GM20431 (cell line): ENCODE measurements around the gene ANKRD13C.

ENCODE experiments used
- in situ Hi-C: fragments of 300-500 bp; cut with MseI, MboI; formaldehyde crosslinking; loops from one replicate; pipeline ENCODE4 v1.15.0; 2020; ENCODE audit warnings: low sequenced_read_pairs; ENCODE audit not compliant: unreplicated experiment

Gene ANKRD13C

DNA sequence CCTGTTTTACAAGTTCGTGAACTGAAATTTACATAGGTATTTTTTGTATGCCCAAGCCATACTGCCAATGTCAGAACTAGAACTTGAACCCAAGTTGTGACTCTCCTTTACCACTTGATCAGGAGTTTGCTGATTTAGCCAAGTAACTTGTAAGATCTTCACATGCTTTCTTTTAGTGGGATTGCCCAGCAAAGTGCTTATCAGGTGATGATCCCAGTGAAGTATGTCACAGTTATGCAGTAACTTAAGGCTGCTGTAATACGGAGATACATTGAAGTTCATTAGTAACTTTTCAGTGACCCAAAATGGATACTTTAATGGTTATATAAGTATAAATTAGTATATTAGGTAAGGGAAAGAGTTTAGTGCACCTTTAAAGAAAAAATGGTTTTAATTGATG, 129.6 kb downstream of the ANKRD13C start:
- in situ Hi-C loops: no loop called here

- in situ Hi-C loops: no loop called here
Observed at GRCh38 chr1:70222716-70223235, 131.7 kb downstream of the ANKRD13C start.

DNA sequence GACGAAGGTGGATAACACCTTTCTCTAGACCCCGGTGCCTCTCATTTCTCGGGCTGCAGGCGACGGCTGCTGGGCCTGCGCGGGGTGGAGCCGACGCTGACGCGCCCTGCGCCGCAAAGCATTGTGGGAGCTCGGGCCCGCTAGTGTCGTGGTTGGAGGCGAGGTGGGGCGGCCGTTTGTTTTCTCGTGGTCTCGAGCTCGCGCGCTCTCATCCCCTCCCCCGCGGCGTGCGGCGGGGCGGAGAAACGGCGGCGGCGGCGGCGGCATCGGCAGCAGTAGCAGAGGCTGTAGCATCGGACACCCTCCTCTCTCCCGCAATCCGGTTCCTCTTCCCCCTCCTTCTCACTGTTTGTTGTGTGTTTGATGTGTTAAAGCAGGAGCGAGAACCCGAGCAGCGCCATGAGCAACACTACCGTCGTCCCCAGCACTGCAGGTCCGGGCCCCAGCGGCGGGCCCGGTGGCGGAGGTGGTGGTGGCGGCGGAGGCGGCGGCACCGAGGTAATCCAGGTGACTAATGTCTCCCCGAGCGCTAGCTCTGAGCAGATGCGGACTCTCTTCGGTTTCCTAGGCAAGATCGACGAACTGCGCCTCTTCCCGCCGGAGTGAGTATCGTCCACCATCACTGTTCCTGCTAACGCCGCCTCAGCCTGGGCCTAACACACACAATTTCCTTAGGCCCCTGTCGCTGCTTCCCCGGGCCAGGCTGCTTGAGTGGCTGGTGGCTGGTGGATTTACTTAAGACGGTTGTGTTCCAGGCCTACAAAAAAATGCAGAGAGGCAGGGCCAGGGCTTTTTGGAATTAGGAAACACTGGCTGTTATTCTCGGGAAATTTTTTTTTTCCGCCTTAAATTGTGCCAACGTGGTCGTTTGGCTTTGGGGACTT, 133.0 kb downstream of the ANKRD13C start, which contains the start of gene SRSF11:
Gene SRSF11, plus strand, starts transcription at position 143 of the 884 bp plus-strand sequence. Its CDS starts 257 bp downstream, at position 400.
- in situ Hi-C loops: no loop called here

DNA sequence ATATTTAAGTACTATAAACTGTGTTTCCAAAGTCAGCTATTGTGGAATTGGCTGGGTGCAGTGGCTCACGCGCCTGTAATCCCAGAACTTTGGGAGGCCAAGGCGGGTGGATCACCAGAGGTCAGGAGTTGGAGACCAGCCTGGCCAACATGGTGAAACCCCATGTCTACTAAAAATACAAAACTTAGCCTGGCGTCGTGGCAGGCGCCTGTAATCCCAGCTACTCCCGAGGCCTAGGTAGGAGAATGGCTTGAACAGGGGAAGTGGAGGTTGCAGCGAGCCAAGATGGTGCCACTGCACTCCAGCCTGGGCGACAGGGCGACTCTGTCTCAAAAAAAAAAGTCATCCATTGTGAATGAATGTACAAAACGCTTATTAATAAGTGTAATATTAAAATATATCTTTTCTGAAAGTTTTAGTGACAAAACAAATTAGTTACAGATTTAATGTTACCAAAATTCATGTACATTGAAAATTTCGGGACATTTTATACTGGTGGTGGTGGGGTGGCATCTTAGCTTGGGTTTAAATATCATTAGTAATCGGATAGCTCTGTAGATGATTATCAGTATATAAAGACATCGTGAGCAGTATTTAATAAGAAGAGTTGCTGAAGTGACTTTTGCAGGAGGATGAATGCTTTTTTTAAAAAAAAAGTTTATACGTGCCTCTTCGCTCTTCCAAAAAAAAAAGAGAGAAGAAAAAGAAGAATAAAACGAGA, 133.8 kb downstream of the ANKRD13C start:
- in situ Hi-C loops: no loop called here

DNA sequence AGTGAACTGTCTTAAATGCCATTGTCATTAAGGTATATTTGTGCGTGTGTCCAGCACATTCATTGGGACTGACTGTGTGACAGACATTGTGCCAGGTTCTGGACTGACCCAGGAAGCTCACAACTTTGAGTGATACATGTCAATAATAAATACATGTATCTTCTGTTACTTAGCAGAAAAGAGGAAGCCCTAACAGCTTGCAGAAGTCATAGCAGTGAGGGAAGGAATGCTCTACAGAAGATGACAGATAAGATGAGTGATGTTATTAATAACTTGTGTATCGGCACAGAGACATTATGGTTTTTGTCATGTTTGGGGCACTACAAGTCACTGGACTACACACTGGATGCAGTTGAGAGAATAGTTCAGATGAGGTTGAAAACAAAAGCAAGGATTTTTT, 134.5 kb downstream of the ANKRD13C start:
- in situ Hi-C loops: no loop called here

DNA sequence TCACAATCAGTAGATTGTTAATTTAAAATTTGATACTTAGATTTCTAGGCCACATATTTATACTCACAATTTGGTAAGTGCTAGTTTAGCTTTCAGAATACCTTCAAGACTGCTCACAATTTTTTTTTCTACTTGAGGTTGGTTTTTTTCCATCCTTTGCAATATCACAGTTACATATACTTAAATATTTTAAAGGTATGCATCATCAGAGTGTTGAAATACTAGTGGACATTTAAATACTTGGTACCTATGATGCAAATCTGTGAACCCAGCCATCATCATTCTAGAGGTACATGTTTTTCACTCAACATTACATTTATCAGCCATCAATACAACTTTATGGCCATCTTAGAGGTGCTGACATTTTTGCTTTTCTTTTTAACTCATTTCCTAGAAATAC, 143.0 kb downstream of the ANKRD13C start:
- in situ Hi-C loops: no loop called here

- in situ Hi-C loops: no loop called here
Observed at GRCh38 chr1:70210820-70211219, 143.7 kb downstream of the ANKRD13C start.
